GM21619 (cell line): ENCODE results near the gene EEF2K.
"Not testable (repeated sequence)": the region's sequence is repeated elsewhere in the genome, so short reads cannot be mapped to it uniquely, and the experiment has no call there.

Source experiments
- ATAC-seq: cut with Tn5 transposase; IDR thresholded peaks from one replicate; pipeline ENCODE4 v1.9.1; 2021; ENCODE audit not compliant: unreplicated experiment

The EEF2K gene

GRCh38 chr16:22210285-22210684 lies 4.2 kb downstream of the EEF2K start:
- ATAC-seq, result no peak

GRCh38 chr16:22210854-22211253 lies 4.8 kb downstream of the EEF2K start:
- no peak for ATAC-seq

GRCh38 chr16:22213236-22213635 lies 7.2 kb downstream of the EEF2K start:
- no peak for ATAC-seq

GRCh38 chr16:22213801-22214200 lies 7.7 kb downstream of the EEF2K start:
- ATAC-seq, result no peak

GRCh38 chr16:22214402-22214801 lies 8.3 kb downstream of the EEF2K start:
- no peak for ATAC-seq

- ATAC-seq, result no peak
Observed at GRCh38 chr16:22214889-22215288, 8.8 kb downstream of the EEF2K start.

- no peak for ATAC-seq
Observed at GRCh38 chr16:22216191-22216831, 10.2 kb downstream of the EEF2K start.

GRCh38 chr16:22216832-22217225 lies 10.8 kb downstream of the EEF2K start:
- ATAC-seq, result not testable (repeated sequence)

GRCh38 chr16:22217890-22218730 lies 12.0 kb downstream of the EEF2K start:
- ATAC-seq, result peak; percentile 72

GRCh38 chr16:22219389-22220068 lies 13.5 kb downstream of the EEF2K start:
- no peak for ATAC-seq

GRCh38 chr16:22220069-22220440 lies 14.0 kb downstream of the EEF2K start:
- no peak for ATAC-seq

- ATAC-seq, result no peak
Observed at GRCh38 chr16:22220714-22221113, 14.6 kb downstream of the EEF2K start.

GRCh38 chr16:22222006-22222405 lies 15.9 kb downstream of the EEF2K start:
- ATAC-seq, result no peak

- no peak for ATAC-seq
Observed at GRCh38 chr16:22222998-22223397, 16.9 kb downstream of the EEF2K start.

GRCh38 chr16:22225060-22225459 lies 19.0 kb downstream of the EEF2K start:
- no peak for ATAC-seq

- ATAC-seq, result no peak
Observed at GRCh38 chr16:22229889-22230288, 23.8 kb downstream of the EEF2K start.

GRCh38 chr16:22232277-22233036 lies 26.4 kb downstream of the EEF2K start:
- no peak for ATAC-seq

GRCh38 chr16:22233037-22233372 lies 26.9 kb downstream of the EEF2K start:
- no peak for ATAC-seq

- ATAC-seq, result no peak
Observed at GRCh38 chr16:22235839-22236745, 30.0 kb downstream of the EEF2K start.

GRCh38 chr16:22239131-22239805 lies 33.2 kb downstream of the EEF2K start:
- ATAC-seq, result no peak
